Aorta (tissue), 5 donors: ENCODE data around the gene SLC22A23. TPM values are rescaled to one million over a fixed set of nuclear protein-coding genes. Genes with fewer than 3 reads are reported as not detected.

Source experiments
- ATAC-seq: fragments of 200-7000 bp; cut with Tn5 transposase; one replicate; pipeline ENCODE4 v1.9.1; 2022; ENCODE audit warnings: moderate library complexity; ENCODE audit not compliant: low FRiP score
- DNase-seq, 2 donors: peaks; one replicate each; pipeline ENCODE4 v3.0.0-alpha.2; 2020
- H3K27ac ChIP-seq, 2 donors: one replicate each; pipeline ENCODE4 v1.5.1; 2013; ENCODE audit warnings: low read length in 2 of 2, mild to moderate bottlenecking in 2 of 2, moderate library complexity in 2 of 2, control low read depth in 1 of 2, inconsistent platforms in 1 of 2, low read depth in 1 of 2
- H3K27me3 ChIP-seq, 2 donors: one replicate each; pipeline ENCODE4 v1.6.1; 2013; ENCODE audit warnings: control low read depth in 1 of 2, low read length in 1 of 2, mild to moderate bottlenecking in 1 of 2, moderate library complexity in 1 of 2; ENCODE audit not compliant: insufficient read depth in 2 of 2, control insufficient read depth in 1 of 2
- H3K36me3 ChIP-seq, 2 donors: one replicate each; pipeline ENCODE4 v1.6.1; 2013; ENCODE audit warnings: control low read depth in 1 of 2, low read length in 1 of 2, mild to moderate bottlenecking in 1 of 2; ENCODE audit not compliant: insufficient read depth in 2 of 2, control insufficient read depth in 1 of 2
- H3K4me1 ChIP-seq, 2 donors: one replicate each; pipeline ENCODE4 v1.6.1; 2013; ENCODE audit warnings: low read length in 2 of 2, control low read depth in 1 of 2, mild to moderate bottlenecking in 1 of 2, moderate library complexity in 1 of 2; ENCODE audit not compliant: insufficient read depth in 2 of 2, control insufficient read depth in 1 of 2
- H3K4me3 ChIP-seq, 2 donors: one replicate each; pipeline ENCODE4 v1.5.1; 2013; ENCODE audit warnings: low read length in 2 of 2, control low read depth in 1 of 2, mild to moderate bottlenecking in 1 of 2
- H3K9me3 ChIP-seq: one replicate; pipeline ENCODE4 v1.6.1; 2013; ENCODE audit warnings: mild to moderate bottlenecking, low read length; ENCODE audit not compliant: control insufficient read depth
- WGBS, 2 donors: extraction: QIAGEN DNeasy Blood & Tissue Kit; methylation state at CpG; one replicate each; pipeline ENCODE4 v1.1.7; 2013; 5-methylcytosine and 5-hydroxymethylcytosine counted together
- intact Hi-C, 2 donors: fragments of 100-400 bp; cut with DNase I; formaldehyde crosslinking; loops; one replicate each; pipeline versions ENCODE4 v1.14.2 to v1.15.0; 2022
- polyA plus RNA-seq, 2 donors: library from polyadenylated mRNA; stranded (reverse); fragments of 200-250 nt; gene quantifications; one replicate each; pipeline ENCODE4 v1.2.3, GENCODE V29; 2013
- total RNA-seq, 2 donors: library from RNA; stranded (reverse); fragmentation: NEBNext Ultra II Directional; extraction: Animal tissue kit (Norgen Biotek cat#: 25700); gene quantifications; one replicate each; pipeline ENCODE4 v1.2.1, GENCODE V29; 2021
- donor health status: healthy with polysubstance abuse.
- donor health status: Bipolar disorder and iron deficiency.
- donor health status: DM: no; HTN: no; CAD: no.
- donor health status: DM: no; HTN: no; CAD: no.
- donor health status: DM: yes; HTN: yes; CAD: no.

The SLC22A23 gene
- total and polyA plus RNA-seq, 4 donors: 1.5 to 9.4 (median 4.3) TPM

DNA sequence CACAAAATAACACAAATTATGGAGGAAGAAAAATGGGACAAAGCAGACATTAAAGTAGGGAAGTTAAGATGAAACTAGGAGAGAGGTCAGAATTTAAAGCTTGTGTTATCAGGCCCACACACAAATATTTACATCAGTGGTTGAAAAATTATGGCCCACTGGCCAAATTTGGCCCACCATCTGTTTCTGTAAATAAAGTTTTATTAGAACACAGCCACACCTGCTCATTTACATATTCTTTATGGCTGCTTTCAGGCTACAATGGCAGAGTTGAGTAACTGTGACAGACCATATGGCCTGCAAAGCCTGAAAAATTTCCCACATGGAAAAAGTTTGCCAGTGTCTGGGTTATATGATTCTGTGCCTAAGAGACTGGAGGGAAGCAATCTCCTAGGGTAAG is 49.0 kb downstream of the SLC22A23 start:
- Histone ChIP-seq H3K27me3 (no peaks in the 10 kb centered on the region), H3K4me3 (no peak overlapping the region), H3K36me3 (peaks cover 0 to 2% of the 10 kb centered on the region in 2 donors), H3K9me3 (peaks cover 1% of the 10 kb centered on the region), H3K27ac (no peak overlapping the region), H3K4me1 (no peaks in the 10 kb centered on the region)
- DNase-seq (no peak), ATAC-seq (no peak)
- intact Hi-C loops: loop anchor here in 1 of 2 donors (10.0 kb wide), 2 partner anchors 123 to 607 kb away; no protein-coding TSS in a partner anchor

DNA sequence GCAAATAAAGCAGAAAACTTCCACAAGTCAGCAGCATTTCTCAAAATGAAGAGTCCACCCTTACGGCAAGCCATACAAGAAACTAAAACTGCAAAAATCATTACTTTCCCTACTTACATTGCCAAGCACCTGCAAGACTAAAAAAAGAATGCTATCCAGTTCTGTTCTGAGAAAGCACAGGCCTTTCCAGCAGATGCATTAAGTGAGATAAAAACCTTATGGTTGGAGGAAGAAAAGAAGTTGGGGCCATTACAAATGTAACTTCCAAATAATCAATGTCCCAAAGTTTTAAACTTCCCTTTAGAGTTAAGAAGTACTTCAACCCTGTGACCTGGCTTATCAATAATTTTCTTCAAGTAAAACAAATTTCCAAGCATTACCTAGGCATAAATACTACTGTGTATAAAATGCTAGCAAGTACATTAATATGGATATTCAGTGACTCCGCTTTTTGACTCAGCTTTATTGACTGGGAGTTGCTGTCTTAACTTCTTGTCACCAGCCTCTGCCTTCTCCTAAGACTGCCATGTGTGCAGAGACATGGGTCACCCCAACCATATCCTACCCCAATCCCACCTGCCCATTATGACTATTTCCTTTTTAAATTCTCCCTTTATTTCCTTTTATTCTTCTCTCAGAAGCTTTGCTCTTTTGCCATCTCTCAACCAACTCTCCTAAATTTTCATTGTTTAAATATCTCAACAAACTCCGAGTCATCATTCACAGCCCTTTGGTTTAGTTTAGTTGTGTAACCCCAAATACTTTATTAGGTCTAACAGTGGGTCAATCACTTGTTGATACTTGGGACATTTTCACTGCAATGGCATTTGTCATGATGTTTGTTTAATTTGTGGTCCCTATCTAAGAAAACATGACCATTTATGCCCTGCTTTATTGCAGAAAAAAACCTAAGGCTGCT is 49.7 kb downstream of the SLC22A23 start:
- Histone ChIP-seq H3K27ac (no peak overlapping the region), H3K9me3 (no peaks in the 10 kb centered on the region), H3K4me1 (no peaks in the 10 kb centered on the region), H3K27me3 (no peaks in the 10 kb centered on the region), H3K4me3 (no peak overlapping the region), H3K36me3 (peaks cover 0 to 2% of the 10 kb centered on the region in 2 donors)
- ATAC-seq (no peak), DNase-seq (no peak)
- 93 to 97% methylated on average over 3 of the region's 3 CpGs for WGBS, 2 donors
- intact Hi-C loops: loop anchor here in 1 of 2 donors (10.0 kb wide), 2 partner anchors 122 to 608 kb away; no protein-coding TSS in a partner anchor

DNA sequence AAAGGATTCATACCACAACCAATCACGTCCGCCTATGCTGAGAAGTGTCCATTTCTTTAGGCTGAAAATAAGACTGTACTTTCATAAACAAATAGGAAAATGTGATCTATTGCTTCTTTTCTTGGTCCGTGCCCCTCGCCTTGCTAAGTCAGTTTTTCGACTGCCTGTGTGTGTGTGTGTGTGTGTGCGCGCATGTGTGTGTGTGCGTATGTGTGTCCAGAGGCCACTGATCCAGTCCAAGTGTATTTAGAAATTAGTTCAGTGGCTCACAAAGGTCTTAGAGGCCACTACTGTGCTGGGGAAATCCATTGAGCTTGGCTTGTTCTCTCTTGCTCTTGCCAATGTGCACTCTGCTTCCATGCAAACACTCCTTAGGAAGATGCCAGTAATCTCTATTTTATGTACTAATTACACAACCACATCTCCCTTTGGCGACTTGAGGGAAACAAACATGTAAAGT is 50.5 kb downstream of the SLC22A23 start:
- DNase-seq (no peak), ATAC-seq (peak; percentile 52)
- H3K27ac ChIP-seq: no peak overlapping the region
- no peaks in the 10 kb centered on the region for H3K9me3 ChIP-seq
- peaks cover 0 to 2% of the 10 kb centered on the region in 2 donors for H3K36me3 ChIP-seq
- WGBS, 2 donors: 79 to 85% methylated on average over 9 of the region's 9 CpGs
- no peaks in the 10 kb centered on the region for H3K4me1 ChIP-seq
- intact Hi-C loops: loop anchor here in 1 of 2 donors (10.0 kb wide), 2 partner anchors 122 to 608 kb away; no protein-coding TSS in a partner anchor
- H3K4me3 ChIP-seq: no peak overlapping the region
- H3K27me3 ChIP-seq: no peaks in the 10 kb centered on the region

DNA sequence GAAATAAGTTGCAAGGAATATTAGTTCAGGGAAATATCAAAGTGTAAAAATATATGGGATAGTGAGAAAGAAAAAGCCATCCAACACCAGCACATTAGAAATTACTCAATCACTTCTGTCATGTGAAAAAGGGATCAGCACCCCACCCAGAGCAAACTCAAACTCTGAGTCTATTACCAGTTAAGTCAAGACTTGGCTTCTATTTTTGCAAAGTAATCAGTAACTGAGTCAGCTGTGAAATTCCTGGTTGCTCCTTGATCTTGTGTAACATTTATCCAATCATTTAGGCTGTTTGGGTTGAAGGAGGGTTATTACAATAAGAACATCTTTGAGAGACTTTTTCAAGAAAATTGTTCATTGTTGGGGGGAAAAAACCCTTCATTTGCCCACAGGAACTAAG is 51.2 kb downstream of the SLC22A23 start:
- ATAC-seq (peak; percentile 71), DNase-seq (no peak)
- intact Hi-C loops: loop anchor here in 1 of 2 donors (10.0 kb wide), 2 partner anchors 121 to 609 kb away; no protein-coding TSS in a partner anchor
- Histone ChIP-seq H3K27me3 (no peaks in the 10 kb centered on the region), H3K9me3 (no peaks in the 10 kb centered on the region), H3K4me1 (no peaks in the 10 kb centered on the region), H3K36me3 (peaks cover 0 to 2% of the 10 kb centered on the region in 2 donors), H3K4me3 (no peak overlapping the region), H3K27ac (no peak overlapping the region)

DNA sequence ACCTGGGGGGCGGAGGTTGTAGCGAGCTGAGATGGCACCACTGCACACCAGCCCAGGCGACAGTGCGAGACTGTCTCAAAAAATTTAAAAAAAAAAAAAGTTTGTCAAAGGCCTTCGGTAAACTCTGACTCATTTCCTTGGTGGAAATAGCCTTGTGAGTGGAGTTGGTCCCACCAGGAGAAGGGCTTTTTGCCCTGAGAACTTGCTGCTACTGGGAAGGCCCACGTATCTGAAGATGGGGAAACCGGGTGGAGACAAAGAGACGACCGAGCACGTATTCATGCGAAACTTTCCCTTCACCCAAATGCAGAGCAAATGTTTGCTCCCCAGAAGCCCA is 51.7 kb downstream of the SLC22A23 start:
- Histone ChIP-seq H3K4me3 (no peak overlapping the region), H3K27me3 (no peaks in the 10 kb centered on the region), H3K9me3 (no peaks in the 10 kb centered on the region), H3K4me1 (no peaks in the 10 kb centered on the region), H3K36me3 (peaks cover 0 to 2% of the 10 kb centered on the region in 2 donors), H3K27ac (no peak overlapping the region)
- no peak for ATAC-seq
- WGBS, 2 donors: 94 to 96% methylated on average over 11 of the region's 11 CpGs
- no peak for DNase-seq
- intact Hi-C loops: loop anchor here in 1 of 2 donors (10.0 kb wide), 2 partner anchors 120 to 610 kb away; no protein-coding TSS in a partner anchor

DNA sequence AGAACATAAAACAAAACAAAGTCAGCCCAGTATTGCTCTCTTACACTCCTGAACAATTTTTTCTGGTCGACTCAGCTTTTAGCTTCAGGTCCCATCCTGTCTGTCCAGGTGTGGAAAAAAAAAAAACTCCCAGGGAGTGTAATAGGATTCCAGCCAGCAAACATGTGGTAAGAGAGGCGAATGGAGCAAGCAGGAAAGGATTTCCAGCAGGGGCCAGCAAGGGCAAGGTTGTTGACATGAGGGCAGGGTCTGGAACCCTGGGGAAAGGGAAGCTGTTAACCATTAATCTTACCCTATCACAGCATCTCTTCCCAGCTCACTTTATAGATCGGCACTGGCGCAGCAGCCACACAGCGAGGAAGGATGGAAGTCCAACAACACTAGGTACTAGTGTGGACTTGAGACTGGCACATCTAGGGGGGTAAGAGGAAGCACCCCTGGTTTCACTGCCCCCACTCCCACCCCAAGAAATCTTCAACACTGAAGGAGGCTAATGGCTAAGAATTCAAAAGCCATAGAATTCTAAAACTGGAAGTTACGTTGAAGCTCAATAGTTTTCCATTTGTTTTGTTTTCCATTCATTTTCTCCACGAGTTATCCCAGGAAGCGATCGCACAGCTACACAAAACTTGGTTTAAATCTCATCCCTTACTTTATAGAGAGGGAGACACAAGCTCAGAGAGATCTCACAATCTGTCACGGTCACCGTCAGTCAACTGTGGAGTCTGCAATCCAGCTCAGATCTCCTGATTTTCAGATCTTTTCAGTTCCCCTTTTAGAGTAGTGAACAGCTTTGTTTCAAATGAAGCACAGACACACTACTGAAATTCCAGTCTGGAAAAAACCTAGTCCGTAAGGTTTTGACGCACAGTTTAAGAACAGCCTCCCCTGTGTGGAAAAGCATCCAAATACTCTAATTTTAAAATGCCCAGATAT is 53.3 kb downstream of the SLC22A23 start:
- H3K27me3 ChIP-seq: no peaks in the 10 kb centered on the region
- no peaks in the 10 kb centered on the region for H3K4me1 ChIP-seq
- DNase-seq: no peak
- H3K36me3 ChIP-seq: no peaks in the 10 kb centered on the region
- no peaks in the 10 kb centered on the region for H3K9me3 ChIP-seq
- H3K27ac ChIP-seq: no peak overlapping the region
- H3K4me3 ChIP-seq: no peak overlapping the region
- WGBS, 2 donors: 78 to 79% methylated on average over 13 of the region's 13 CpGs
- intact Hi-C loops: loop anchor here in 1 of 2 donors (10.0 kb wide), 2 partner anchors 119 to 611 kb away; no protein-coding TSS in a partner anchor
- no peak for ATAC-seq

DNA sequence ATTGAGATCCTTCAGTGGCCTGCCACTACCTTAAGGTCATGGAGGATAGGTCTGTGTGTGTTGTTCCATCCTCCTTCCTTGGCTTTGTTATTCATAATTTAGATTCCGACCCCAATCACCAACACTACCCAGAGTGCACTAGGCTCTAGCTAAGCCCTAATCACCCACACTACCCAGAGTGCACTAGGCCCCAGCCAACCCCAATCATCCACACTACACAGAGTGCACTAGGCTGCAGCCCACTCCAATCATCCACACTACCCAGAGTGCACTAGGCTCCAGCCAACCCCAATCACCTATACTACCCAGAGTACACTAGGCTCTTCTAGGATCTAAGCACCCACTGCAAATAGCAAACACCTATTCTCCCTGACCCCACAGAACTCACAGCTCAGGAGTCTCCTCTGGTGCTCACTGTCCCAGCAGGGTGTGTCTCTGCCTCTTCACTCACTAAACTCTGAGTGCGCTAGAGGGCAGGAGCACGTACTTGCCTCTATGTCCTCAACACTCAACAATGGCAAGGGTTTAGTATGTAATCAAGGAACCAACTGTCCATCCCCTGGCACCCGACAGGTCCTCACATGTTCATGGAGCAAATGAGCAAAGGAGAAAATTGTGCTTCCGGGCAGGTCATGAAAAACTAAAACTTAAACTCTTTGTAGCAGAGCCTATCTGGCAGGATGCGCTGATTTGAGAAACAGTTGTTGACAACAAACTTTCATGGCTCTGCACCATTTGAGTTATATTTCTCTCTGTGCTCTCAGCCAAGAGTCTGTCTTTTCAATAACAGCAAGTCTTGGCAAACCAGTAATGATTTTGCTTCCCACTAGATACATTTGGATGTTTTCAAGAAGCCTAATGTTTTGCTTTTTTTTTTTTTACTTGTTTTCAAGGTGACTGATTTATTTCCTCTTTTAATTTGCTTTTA is 54.3 kb downstream of the SLC22A23 start:
- no peaks in the 10 kb centered on the region for H3K36me3 ChIP-seq
- H3K4me3 ChIP-seq: no peak overlapping the region
- no peaks in the 10 kb centered on the region for H3K9me3 ChIP-seq
- 94 to 96% methylated on average over 6 of the region's 6 CpGs for WGBS, 2 donors
- H3K4me1 ChIP-seq: no peaks in the 10 kb centered on the region
- intact Hi-C loops: loop anchor here in 1 of 2 donors (10.0 kb wide), 2 partner anchors 118 to 612 kb away; no protein-coding TSS in a partner anchor
- ATAC-seq (no peak), DNase-seq (no peak)
- H3K27ac ChIP-seq: no peak overlapping the region
- no peaks in the 10 kb centered on the region for H3K27me3 ChIP-seq
